ENCODE measurements around the gene MUC6.

The MUC6 gene

GRCh38 chr11:984546-984945 lies 52.0 kb downstream of the MUC6 start:
- Histone ChIP-seq H4K20me1 (ENCODE audit: insufficient read depth, low read length) (no peaks in the 10 kb centered on the region), H3K79me2 (ENCODE audit: low read length) (0 out of 2 replicates have a peak, but pooled peaks cover 5% of the 10 kb centered on the region), H3K27me3 (replicated peaks; ENCODE audit: insufficient read depth, low read length) (no peaks in the 10 kb centered on the region), H3K4me1 (ENCODE audit: low read length) (no peaks in the 10 kb centered on the region), H3K27ac (ENCODE audit: low read length) (no peak overlapping the region), H3K9ac (ENCODE audit: low read length) (no peak overlapping the region), H3K36me3 (replicated peaks; ENCODE audit: insufficient read depth, low read length) (peaks cover 8% of the 10 kb centered on the region; the same call in 1 of the 2 replicates), H3K9me3 (replicated peaks; ENCODE audit: insufficient read depth, low read length) (no peaks in the 10 kb centered on the region), H3K4me3 (ENCODE audit: low read length) (no peak overlapping the region), H3K9me2 (replicated peaks; ENCODE audit: insufficient read depth, low read length) (no peaks in the 10 kb centered on the region), H2AFZ (ENCODE audit: low read length) (no peak overlapping the region), H3F3A (ENCODE audit: insufficient read depth, low read length) (no peaks in the 10 kb centered on the region), H3K4me2 (ENCODE audit: low read depth, low read length) (no peak overlapping the region)
- no peak for DNase-seq
- TF ChIP-seq CTCF (IDR thresholded peaks at IDR 0.05; ENCODE audit: low read length) (no peak), EZH2phosphoT487 (IDR thresholded peaks at IDR 0.05; ENCODE audit: low read length) (no peak), EZH2 (optimal IDR thresholded peaks at IDR 0.05; ENCODE audit: low read depth, low read length) (no peak)

GRCh38 chr11:981764-982163 lies 54.8 kb downstream of the MUC6 start:
- Histone ChIP-seq H3K4me3 (ENCODE audit: low read length) (no peak overlapping the region), H3K27ac (ENCODE audit: low read length) (no peak overlapping the region), H3K4me2 (ENCODE audit: low read depth, low read length) (no peak overlapping the region), H3K4me1 (ENCODE audit: low read length) (no peaks in the 10 kb centered on the region), H3K36me3 (replicated peaks; ENCODE audit: insufficient read depth, low read length) (peaks cover 8% of the 10 kb centered on the region; the same call in 1 of the 2 replicates), H3K9me3 (replicated peaks; ENCODE audit: insufficient read depth, low read length) (no peaks in the 10 kb centered on the region), H3K9me2 (replicated peaks; ENCODE audit: insufficient read depth, low read length) (no peaks in the 10 kb centered on the region), H3K27me3 (replicated peaks; ENCODE audit: insufficient read depth, low read length) (no peaks in the 10 kb centered on the region), H4K20me1 (ENCODE audit: insufficient read depth, low read length) (no peaks in the 10 kb centered on the region), H3K79me2 (ENCODE audit: low read length) (0 out of 2 replicates have a peak, but pooled peaks cover 5% of the 10 kb centered on the region), H3K9ac (ENCODE audit: low read length) (no peak overlapping the region), H2AFZ (ENCODE audit: low read length) (no peak overlapping the region), H3F3A (ENCODE audit: insufficient read depth, low read length) (no peaks in the 10 kb centered on the region)
- TF ChIP-seq EZH2phosphoT487 (IDR thresholded peaks at IDR 0.05; ENCODE audit: low read length) (no peak), CTCF (IDR thresholded peaks at IDR 0.05; ENCODE audit: low read length) (no peak), EZH2 (optimal IDR thresholded peaks at IDR 0.05; ENCODE audit: low read depth, low read length) (no peak)
- no peak for DNase-seq

GRCh38 chr11:980438-981357 lies 55.8 kb downstream of the MUC6 start:
- Histone ChIP-seq H3K9ac (ENCODE audit: low read length) (no peak overlapping the region), H4K20me1 (ENCODE audit: insufficient read depth, low read length) (no peaks in the 10 kb centered on the region), H2AFZ (ENCODE audit: low read length) (no peak overlapping the region), H3K4me1 (ENCODE audit: low read length) (no peaks in the 10 kb centered on the region), H3K9me3 (replicated peaks; ENCODE audit: insufficient read depth, low read length) (no peaks in the 10 kb centered on the region), H3K4me2 (ENCODE audit: low read depth, low read length) (no peak overlapping the region), H3K79me2 (ENCODE audit: low read length) (0 out of 2 replicates have a peak, but pooled peaks cover 5% of the 10 kb centered on the region), H3K36me3 (replicated peaks; ENCODE audit: insufficient read depth, low read length) (peaks cover 4% of the 10 kb centered on the region; the same call in 1 of the 2 replicates), H3K27me3 (replicated peaks; ENCODE audit: insufficient read depth, low read length) (no peaks in the 10 kb centered on the region), H3F3A (ENCODE audit: insufficient read depth, low read length) (no peaks in the 10 kb centered on the region), H3K27ac (ENCODE audit: low read length) (no peak overlapping the region), H3K9me2 (replicated peaks; ENCODE audit: insufficient read depth, low read length) (no peaks in the 10 kb centered on the region), H3K4me3 (ENCODE audit: low read length) (no peak overlapping the region)
- TF ChIP-seq EZH2 (optimal IDR thresholded peaks at IDR 0.05; ENCODE audit: low read depth, low read length) (no peak), CTCF (IDR thresholded peaks at IDR 0.05; ENCODE audit: low read length) (no peak), EZH2phosphoT487 (IDR thresholded peaks at IDR 0.05; ENCODE audit: low read length) (no peak)
- no peak for DNase-seq
